ENCODE data around the gene FBXW8.
"Not testable (repeated sequence)": the region's sequence is repeated elsewhere in the genome, so short reads cannot be mapped to it uniquely, and the experiment has no call there.

FBXW8 gene

GRCh38 chr12:117051380-117051779 is 140.6 kb downstream of the FBXW8 start:
- TF ChIP-seq CTCF (IDR thresholded peaks at IDR 0.05; ENCODE audit: control insufficient read depth, insufficient read depth, low read depth, low read length, missing control alignments), result no peak
- H3K4me3 ChIP-seq (ENCODE audit: control insufficient read depth, low read depth, low read length), result no peak overlapping the region
- DNase-seq (ENCODE audit: low read depth), result no peak

GRCh38 chr12:117052386-117053049 is 141.8 kb downstream of the FBXW8 start:
- no peak for TF ChIP-seq CTCF (IDR thresholded peaks at IDR 0.05; ENCODE audit: control insufficient read depth, insufficient read depth, low read depth, low read length, missing control alignments)
- no peak overlapping the region for H3K4me3 ChIP-seq (ENCODE audit: control insufficient read depth, low read depth, low read length)
- DNase-seq (ENCODE audit: low read depth), result no peak

GRCh38 chr12:117053050-117053400 is 142.3 kb downstream of the FBXW8 start:
- no peak overlapping the region for H3K4me3 ChIP-seq (ENCODE audit: control insufficient read depth, low read depth, low read length)
- TF ChIP-seq CTCF (IDR thresholded peaks at IDR 0.05; ENCODE audit: control insufficient read depth, insufficient read depth, low read depth, low read length, missing control alignments), result no peak
- no peak for DNase-seq (ENCODE audit: low read depth)

GRCh38 chr12:117053597-117054201 is 142.9 kb downstream of the FBXW8 start:
- DNase-seq (ENCODE audit: low read depth), result no peak
- H3K4me3 ChIP-seq (ENCODE audit: control insufficient read depth, low read depth, low read length), result no peak overlapping the region

GRCh38 chr12:117054279-117054678 is 143.5 kb downstream of the FBXW8 start:
- no peak for DNase-seq (ENCODE audit: low read depth)
- TF ChIP-seq CTCF (IDR thresholded peaks at IDR 0.05; ENCODE audit: control insufficient read depth, insufficient read depth, low read depth, low read length, missing control alignments), result no peak
- H3K4me3 ChIP-seq (ENCODE audit: control insufficient read depth, low read depth, low read length), result no peak overlapping the region

More at GRCh38 chr12:117053597-117054201, 142.9 kb downstream of the FBXW8 start:
- no peak for TF ChIP-seq CTCF (IDR thresholded peaks at IDR 0.05; ENCODE audit: control insufficient read depth, insufficient read depth, low read depth, low read length, missing control alignments)

GRCh38 chr12:117057626-117058025 is 146.9 kb downstream of the FBXW8 start:
- not testable (repeated sequence) for H3K4me3 ChIP-seq (ENCODE audit: control insufficient read depth, low read depth, low read length); DNase-seq (ENCODE audit: low read depth)

GRCh38 chr12:117058442-117059072 is 147.8 kb downstream of the FBXW8 start:
- DNase-seq (ENCODE audit: low read depth), result no peak
- no peak for TF ChIP-seq CTCF (IDR thresholded peaks at IDR 0.05; ENCODE audit: control insufficient read depth, insufficient read depth, low read depth, low read length, missing control alignments)

More at GRCh38 chr12:117058442-117059072, 147.8 kb downstream of the FBXW8 start:
- no peak overlapping the region for H3K4me3 ChIP-seq (ENCODE audit: control insufficient read depth, low read depth, low read length)
